H1 (cell line): ENCODE measurements around the gene MACF1. TPM values are rescaled to one million over a fixed set of nuclear protein-coding genes. Genes with fewer than 3 reads are reported as not detected.

ENCODE experiments used
- CTCF ChIA-PET: fragments of 300-600 bp; sonication (Branson Sonifier 250); formaldehyde crosslinking; loops from one replicate; lab custom pipeline; 2021; ENCODE audit not compliant: partially characterized antibody; lab: Charles Lee
- POLR2A ChIA-PET: fragments of 300-600 bp; sonication (Branson Sonifier 250); formaldehyde crosslinking; loops from one replicate; lab custom pipeline; 2021; ENCODE audit warnings: inconsistent platforms; ENCODE audit not compliant: partially characterized antibody; lab: Charles Lee
- DNase-seq, 2 experiments: peaks; one replicate each; pipeline versions ENCODE4 v3.0.0 to v3.0.0-alpha.2; 2010 to 2022; ENCODE audit warnings: low spot score in 2 of 2, low read depth in 1 of 2, mixed read lengths in 1 of 2
- FAIRE-seq: peaks from 2 replicates; lab custom pipeline; 2011; peaks lifted over from hg19 to GRCh38; lab: Jason Lieb, UNC
- H2AFZ ChIP-seq: 2 replicates; pipeline ENCODE4 v1.8.1; 2012; ENCODE audit warnings: low read length, inconsistent platforms
- H2AK5ac ChIP-seq: 2 replicates; pipeline ENCODE4 v1.6.1; 2013; ENCODE audit warnings: low read depth, low read length
- H2BK120ac ChIP-seq: replicated peaks from 2 replicates; pipeline ENCODE3; 2013; ENCODE audit warnings: low read depth, low read length, inconsistent platforms
- H2BK12ac ChIP-seq: 2 replicates; pipeline ENCODE4 v1.6.1; 2013; ENCODE audit warnings: low read depth, low read length
- H2BK15ac ChIP-seq: 2 replicates; pipeline ENCODE4 v1.6.1; 2013; ENCODE audit warnings: low read length
- H2BK20ac ChIP-seq: 2 replicates; pipeline ENCODE4 v1.6.1; 2013; ENCODE audit warnings: low read length
- H2BK5ac ChIP-seq: 2 replicates; pipeline ENCODE4 v1.6.1; 2013; ENCODE audit warnings: low read depth, low read length
- H3K14ac ChIP-seq: 2 replicates; pipeline ENCODE4 v1.6.1; 2013; ENCODE audit warnings: inconsistent platforms; ENCODE audit not compliant: insufficient read length
- H3K18ac ChIP-seq: 2 replicates; pipeline ENCODE4 v1.6.1; 2013; ENCODE audit warnings: low read length; ENCODE audit errors: extremely low read depth
- H3K23ac ChIP-seq: 2 replicates; pipeline ENCODE4 v1.6.1; 2013; ENCODE audit warnings: inconsistent platforms; ENCODE audit not compliant: insufficient read length
- H3K23me2 ChIP-seq: 2 replicates; pipeline ENCODE4 v1.6.1; 2013; ENCODE audit warnings: low read depth, low read length
- H3K27ac ChIP-seq: 2 replicates; pipeline ENCODE4 v1.6.1; 2011; ENCODE audit warnings: low read depth, low read length, inconsistent platforms
- H3K27me3 ChIP-seq, 4 experiments: replicated peaks in 1 of 4; 1 replicate in 1 of 4; 2 replicates in 3 of 4; pipeline versions ENCODE4 v1.6.1 to v1.8.1; 2011 to 2013; ENCODE audit warnings: low read length in 3 of 4, mild to moderate bottlenecking in 3 of 4, inconsistent platforms in 2 of 4, mixed read lengths in 2 of 4, moderate library complexity in 1 of 4; ENCODE audit not compliant: control insufficient read depth in 3 of 4, insufficient read depth in 3 of 4; ENCODE audit errors: extremely low read depth in 1 of 4
- H3K36me3 ChIP-seq, 4 experiments: 2 replicates each; pipeline versions ENCODE4 v1.6.1 to v1.8.1; 2011 to 2013; ENCODE audit warnings: mild to moderate bottlenecking in 4 of 4, low read length in 3 of 4, moderate library complexity in 2 of 4, control low read depth in 1 of 4, inconsistent platforms in 1 of 4; ENCODE audit not compliant: insufficient read depth in 4 of 4, control insufficient read depth in 2 of 4
- H3K4ac ChIP-seq: replicated peaks from 2 replicates; pipeline ENCODE3; 2013; ENCODE audit warnings: low read length, low read depth, mixed read lengths, inconsistent platforms; ENCODE audit not compliant: insufficient read length
- H3K4me1 ChIP-seq, 4 experiments: replicated peaks in 1 of 4; 1 replicate in 1 of 4; 2 replicates in 3 of 4; pipeline versions ENCODE4 v1.6.1 to v1.8.1; 2011 to 2013; ENCODE audit warnings: low read length in 3 of 4, inconsistent platforms in 2 of 4, mixed read lengths in 1 of 4; ENCODE audit not compliant: insufficient read depth in 4 of 4, control insufficient read depth in 3 of 4
- H3K4me2 ChIP-seq, 2 experiments: 2 replicates each; pipeline versions ENCODE4 v1.6.1 to v1.8.1; 2011 to 2013; ENCODE audit warnings: low read depth in 2 of 2, low read length in 2 of 2, control low read depth in 1 of 2, inconsistent platforms in 1 of 2, mild to moderate bottlenecking in 1 of 2; ENCODE audit not compliant: insufficient read depth in 1 of 2
- H3K4me3 ChIP-seq, 4 experiments: fragments of 200-600, 300-600 bp in 1 of 4; sonication (generic), shearing (Covaris generic), sonication (Bioruptor Twin) in 1 of 4; 2 replicates each; pipeline versions ENCODE4 v1.5.1 to v1.8.1; 2011 to 2016; ENCODE audit warnings: low read length in 4 of 4, low read depth in 3 of 4, control low read depth in 2 of 4, inconsistent platforms in 2 of 4, mild to moderate bottlenecking in 2 of 4, mixed read lengths in 1 of 4, moderate library complexity in 1 of 4; ENCODE audit not compliant: insufficient read depth in 2 of 4; ENCODE audit errors: extremely low read depth in 1 of 4
- H3K56ac ChIP-seq: replicated peaks from 2 replicates; pipeline ENCODE3; 2013; ENCODE audit warnings: low read depth, mild to moderate bottlenecking, mixed read lengths, low read length, inconsistent platforms; ENCODE audit not compliant: insufficient read length
- H3K79me1 ChIP-seq: 2 replicates; pipeline ENCODE4 v1.6.1; 2013; ENCODE audit warnings: low read depth, low read length, control low read depth
- H3K79me2 ChIP-seq, 2 experiments: 2 replicates each; pipeline versions ENCODE4 v1.6.1 to v1.8.1; 2012 to 2013; ENCODE audit warnings: low read length in 2 of 2, mild to moderate bottlenecking in 2 of 2, inconsistent platforms in 1 of 2; ENCODE audit not compliant: insufficient read depth in 2 of 2, control insufficient read depth in 1 of 2
- H3K9ac ChIP-seq, 4 experiments: replicated peaks in 1 of 4; 1 replicate in 1 of 4; 2 replicates in 3 of 4; pipeline versions ENCODE4 v1.6.1 to v1.8.1; 2011 to 2013; ENCODE audit warnings: low read depth in 3 of 4, low read length in 3 of 4, control low read depth in 2 of 4, mild to moderate bottlenecking in 2 of 4, moderate library complexity in 2 of 4, inconsistent platforms in 1 of 4; ENCODE audit errors: extremely low read depth in 1 of 4
- H3K9me3 ChIP-seq, 2 experiments: 2 replicates each; pipeline versions ENCODE4 v1.6.1 to v1.8.1; 2012 to 2013; ENCODE audit warnings: mild to moderate bottlenecking in 2 of 2, moderate library complexity in 2 of 2, control low read depth in 1 of 2, inconsistent platforms in 1 of 2, low read depth in 1 of 2, low read length in 1 of 2, mixed read lengths in 1 of 2; ENCODE audit not compliant: insufficient read depth in 2 of 2
- H4K20me1 ChIP-seq, 2 experiments: replicated peaks in 1 of 2; 2 replicates each; pipeline versions ENCODE3 to v1.8.1; 2011 to 2013; ENCODE audit warnings: inconsistent platforms in 2 of 2, low read length in 2 of 2, mild to moderate bottlenecking in 1 of 2; ENCODE audit not compliant: insufficient read depth in 2 of 2, control insufficient read depth in 1 of 2
- H4K5ac ChIP-seq: 2 replicates; pipeline ENCODE4 v1.6.1; 2013; ENCODE audit warnings: low read length, low read depth, mixed read lengths, inconsistent platforms; ENCODE audit not compliant: insufficient read length
- H4K8ac ChIP-seq: 2 replicates; pipeline ENCODE4 v1.8.0; 2013; ENCODE audit warnings: mild to moderate bottlenecking, moderate library complexity, low read length, inconsistent platforms; ENCODE audit not compliant: insufficient read depth; ENCODE audit errors: extremely low read depth
- H4K91ac ChIP-seq: replicated peaks from 2 replicates; pipeline ENCODE3; 2013; ENCODE audit warnings: low read length, mixed read lengths, inconsistent platforms; ENCODE audit not compliant: insufficient read length
- ASH2L ChIP-seq: fragments of 200-600, 300-600 bp; sonication (generic); IDR thresholded peaks from one replicate; pipeline ENCODE4 v1.7.1; 2017; ENCODE audit warnings: low read length
- BCL11A ChIP-seq, 2 experiments: IDR thresholded peaks; one replicate each; pipeline ENCODE4 v1.6.1; 2011; ENCODE audit warnings: low read depth in 2 of 2, low read length in 2 of 2, mild to moderate bottlenecking in 2 of 2
- CHD2 ChIP-seq: IDR thresholded peaks from 2 replicates; pipeline ENCODE4 v1.6.1; 2012; ENCODE audit warnings: low read length, improper control_type of control experiment
- EZH2 ChIP-seq: fragments of 200-600 bp; sonication (generic); IDR thresholded peaks from 2 replicates; pipeline ENCODE4 v1.7.1; 2012; ENCODE audit warnings: low read depth, mild to moderate bottlenecking, moderate library complexity, low read length, inconsistent platforms; ENCODE audit not compliant: severe bottlenecking
- KDM5A ChIP-seq: fragments of 200-600 bp; IDR thresholded peaks from 2 replicates; pipeline ENCODE4 v1.7.1; 2012; ENCODE audit warnings: mild to moderate bottlenecking, low read length, inconsistent platforms, mixed read lengths
- PHF8 ChIP-seq: fragments of 200-600 bp; sonication (generic); conservative IDR thresholded peaks from 2 replicates; pipeline ENCODE4 v1.7.1; 2012; ENCODE audit warnings: low read depth, mild to moderate bottlenecking, inconsistent platforms, low read length, moderate library complexity
- RXRA ChIP-seq: IDR thresholded peaks from 2 replicates; pipeline ENCODE4 v1.6.1; 2011; ENCODE audit warnings: low read depth, mild to moderate bottlenecking, low read length, moderate library complexity; ENCODE audit not compliant: insufficient read depth
- SAP30 ChIP-seq: fragments of 300-600 bp; sonication (generic); IDR thresholded peaks from 2 replicates; pipeline ENCODE4 v1.7.1; 2012; ENCODE audit warnings: low read length, moderate library complexity, mild to moderate bottlenecking, inconsistent platforms; ENCODE audit not compliant: insufficient read depth, insufficient replicate concordance
- SIX5 ChIP-seq: IDR thresholded peaks from 2 replicates; pipeline ENCODE4 v1.6.1; 2011; ENCODE audit warnings: mild to moderate bottlenecking, low read depth, low read length
- SP4 ChIP-seq: IDR thresholded peaks from 2 replicates; pipeline ENCODE4 v1.6.1; 2012; ENCODE audit warnings: low read length, inconsistent platforms
- TAF1 ChIP-seq: IDR thresholded peaks from 2 replicates; pipeline ENCODE4 v1.6.1; 2011; ENCODE audit warnings: mild to moderate bottlenecking, low read depth, low read length
- TCF12 ChIP-seq: IDR thresholded peaks from 2 replicates; pipeline ENCODE4 v1.6.1; 2011; ENCODE audit warnings: low read depth, mild to moderate bottlenecking, low read length
- TEAD4 ChIP-seq: IDR thresholded peaks from 2 replicates; pipeline ENCODE4 v1.6.1; 2012; ENCODE audit warnings: low read depth, low read length, inconsistent platforms, mixed read lengths
- WGBS, 2 experiments: shearing (Covaris generic) in 1 of 2; methylation state at CpG; one replicate each; pipeline versions ENCODE4 v1.1.6 to v1.1.7; 2013 to 2015; ENCODE audit warnings: low lambda C conversion rate in 2 of 2, mixed read lengths in 2 of 2, inconsistent platforms in 1 of 2, low coverage in 1 of 2, missing lambda C conversion rate in 1 of 2; ENCODE audit not compliant: insufficient replicate concordance in 2 of 2, insufficient coverage in 1 of 2, insufficient read length in 1 of 2; ENCODE audit errors: extremely low coverage in 1 of 2, missing lambda C conversion rate in 1 of 2; 5-methylcytosine and 5-hydroxymethylcytosine counted together
- polyA plus RNA-seq, 7 experiments: library from polyadenylated mRNA; depleted of rRNA in 3 of 7; stranded (reverse) in 5 of 7; unstranded in 2 of 7; fragments of >200 nt in 5 of 7; fragments of 200-250 nt in 2 of 7; gene quantifications; 1 replicate in 5 of 7; 2 replicates in 1 of 7; 4 replicates in 1 of 7; pipeline versions ENCODE4 v1.2.1 to v1.2.3, GENCODE V29; 2011 to 2013; ENCODE audit warnings: missing spikeins in 2 of 7, mixed read lengths in 2 of 7
- total RNA-seq: library from RNA; stranded (reverse); fragmentation: NEBNext Ultra II Directional; extraction: Animal tissue kit (Norgen Biotek cat#: 25700); gene quantifications from 2 replicates; pipeline ENCODE4 v1.2.1, GENCODE V29; 2021
- TF ChIP-seq, protein P1 (sequence below): IDR thresholded peaks from 2 replicates; pipeline ENCODE4 v1.6.1; 2012; ENCODE audit warnings: low read length, inconsistent platforms

MACF1 gene
- total and polyA plus RNA-seq, 2 of the 8 experiments (the other 6 are each of a cell fraction or from before 2014, with no cell fraction given) = 59.8 to 285 TPM

- no peaks in the 10 kb centered on the region for H3K79me1 ChIP-seq
- H3K79me2 ChIP-seq = no peaks in the 10 kb centered on the region
- no peak overlapping the region for H3K56ac ChIP-seq
- ChIA-PET CTCF (interaction anchor here (1.2 kb wide), 1 partner anchor 60 kb away, joined by 3 read pairs; no protein-coding TSS in a partner anchor), POLR2A (interaction anchor here (1.5 kb wide), 1 partner anchor 8 kb away, joined by 4 read pairs; no protein-coding TSS in a partner anchor)
- H2AFZ ChIP-seq = no peak overlapping the region
- H2BK15ac ChIP-seq = no peak overlapping the region
- no peak overlapping the region for H4K8ac ChIP-seq
- peaks cover 9 to 47% (median 38%) of the 10 kb centered on the region in 4 experiments; a peak in 7 of 8 replicates for H3K36me3 ChIP-seq
- no peaks in the 10 kb centered on the region for H3K27me3 ChIP-seq
- FAIRE-seq (no peak), DNase-seq (no peak)
- H4K20me1 ChIP-seq = peaks cover 2 to 4% of the 10 kb centered on the region in 2 experiments
- WGBS, 2 experiments = 95% methylated on average over 6 of the region's 6 CpGs; no CpG with 5 or more reads in 1 of the 2 experiments
- H3K23ac ChIP-seq = no peak overlapping the region
- H3K27ac ChIP-seq = no peak overlapping the region
- no peak overlapping the region for H2AK5ac ChIP-seq
- H2BK5ac ChIP-seq = no peak overlapping the region
- no peaks in the 10 kb centered on the region for H3K23me2 ChIP-seq
- no peak overlapping the region for H4K91ac ChIP-seq
- H3K9ac ChIP-seq = no peak overlapping the region
- no peak overlapping the region for H3K18ac ChIP-seq
- no peak overlapping the region for H2BK12ac ChIP-seq
- no peak overlapping the region for H3K4me2 ChIP-seq
- H2BK20ac ChIP-seq = no peak overlapping the region
- no peak overlapping the region for H4K5ac ChIP-seq
- H2BK120ac ChIP-seq = no peak overlapping the region
- H3K4ac ChIP-seq = no peak overlapping the region
- no peak overlapping the region for H3K14ac ChIP-seq
- H3K4me3 ChIP-seq = no peak overlapping the region
- no peaks in the 10 kb centered on the region for H3K4me1 ChIP-seq
- no peaks in the 10 kb centered on the region for H3K9me3 ChIP-seq
- TF ChIP-seq RXRA = no peak
- no peak for TF ChIP-seq PHF8
- TF ChIP-seq SAP30 = no peak
- TF ChIP-seq ASH2L = no peak
- TF ChIP-seq SIX5 = no peak
- TF ChIP-seq EZH2 = no peak
- no peak for TF ChIP-seq BCL11A (IDR thresholded peaks at IDR 0.05; ENCODE audit: low read depth in 2 of 2, low read length in 2 of 2)
- TF ChIP-seq, protein P1, sequence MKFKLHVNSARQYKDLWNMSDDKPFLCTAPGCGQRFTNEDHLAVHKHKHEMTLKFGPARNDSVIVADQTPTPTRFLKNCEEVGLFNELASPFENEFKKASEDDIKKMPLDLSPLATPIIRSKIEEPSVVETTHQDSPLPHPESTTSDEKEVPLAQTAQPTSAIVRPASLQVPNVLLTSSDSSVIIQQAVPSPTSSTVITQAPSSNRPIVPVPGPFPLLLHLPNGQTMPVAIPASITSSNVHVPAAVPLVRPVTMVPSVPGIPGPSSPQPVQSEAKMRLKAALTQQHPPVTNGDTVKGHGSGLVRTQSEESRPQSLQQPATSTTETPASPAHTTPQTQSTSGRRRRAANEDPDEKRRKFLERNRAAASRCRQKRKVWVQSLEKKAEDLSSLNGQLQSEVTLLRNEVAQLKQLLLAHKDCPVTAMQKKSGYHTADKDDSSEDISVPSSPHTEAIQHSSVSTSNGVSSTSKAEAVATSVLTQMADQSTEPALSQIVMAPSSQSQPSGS = no peak
- TF ChIP-seq TAF1 = no peak
- TF ChIP-seq TEAD4 = no peak
- no peak for TF ChIP-seq TCF12
- TF ChIP-seq CHD2 = no peak
- no peak for TF ChIP-seq KDM5A
- TF ChIP-seq SP4 = no peak
Observed at GRCh38 chr1:39481289-39481688, 276.8 kb downstream of the MACF1 start.
